Activated CD8-positive, alpha-beta memory T cell treated with anti-CD3 and anti-CD28 coated beads, Interleukin-2, amount 50 U/mL, for 24 hours (primary cell): Measurements from ENCODE around the gene ARL4D.

Experiments
- DNase-seq: peaks from one replicate; pipeline ENCODE4 v3.0.0-alpha.2; 2020; ENCODE audit errors: extremely low read depth

Gene ARL4D

DNA sequence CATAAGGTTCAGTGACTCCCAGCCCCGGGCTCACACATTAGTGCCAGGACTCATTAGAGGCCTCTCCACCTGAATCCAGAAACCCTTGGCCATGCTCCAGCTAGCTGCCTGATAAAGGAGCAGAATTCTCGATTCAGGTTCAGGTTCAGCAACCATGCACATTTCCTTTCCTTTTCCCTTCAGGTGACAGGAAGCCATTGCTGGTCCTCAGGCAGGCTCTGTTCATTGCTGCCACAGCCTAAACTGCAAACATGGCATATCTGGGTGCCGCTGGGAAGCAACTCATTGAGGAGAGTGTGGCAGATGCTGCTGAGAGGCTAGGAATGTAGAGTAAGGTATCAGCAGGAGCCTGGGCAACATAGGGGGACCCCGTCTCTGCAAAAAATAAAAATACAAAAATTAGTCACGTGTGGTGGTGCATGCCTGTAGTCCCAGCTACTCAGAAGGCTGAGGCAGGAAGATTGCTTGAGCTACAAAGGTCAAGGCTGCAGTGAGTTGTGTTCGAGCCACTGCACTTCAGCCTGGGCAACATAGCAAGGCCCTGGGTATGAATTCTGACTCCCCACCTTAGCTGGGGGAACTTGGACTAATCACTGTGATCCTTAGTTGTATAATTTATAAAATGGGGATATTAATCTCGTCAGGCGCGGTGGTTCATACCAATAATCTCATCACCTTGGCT lies 28.7 kb downstream of the ARL4D start:
- DNase-seq: no peak

DNA sequence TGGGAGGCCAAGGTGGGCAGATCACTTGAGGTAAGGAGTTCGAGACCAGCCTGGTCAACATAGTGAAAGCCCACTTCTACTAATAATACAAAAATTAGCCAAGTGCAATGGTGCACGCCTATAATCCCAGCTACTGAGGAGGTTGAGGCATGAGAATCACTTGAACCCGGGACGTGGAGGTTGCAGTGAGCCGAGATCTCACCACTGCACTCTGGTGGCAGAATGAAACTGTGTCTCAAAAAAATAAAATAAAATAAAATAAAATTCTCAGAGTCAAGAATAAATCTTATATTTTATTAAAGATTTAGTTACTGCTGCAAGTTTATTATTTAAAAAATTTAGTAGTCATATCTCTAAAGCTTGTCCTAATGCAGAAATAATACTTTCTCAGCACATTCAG lies 29.7 kb downstream of the ARL4D start:
- DNase-seq: no peak

DNA sequence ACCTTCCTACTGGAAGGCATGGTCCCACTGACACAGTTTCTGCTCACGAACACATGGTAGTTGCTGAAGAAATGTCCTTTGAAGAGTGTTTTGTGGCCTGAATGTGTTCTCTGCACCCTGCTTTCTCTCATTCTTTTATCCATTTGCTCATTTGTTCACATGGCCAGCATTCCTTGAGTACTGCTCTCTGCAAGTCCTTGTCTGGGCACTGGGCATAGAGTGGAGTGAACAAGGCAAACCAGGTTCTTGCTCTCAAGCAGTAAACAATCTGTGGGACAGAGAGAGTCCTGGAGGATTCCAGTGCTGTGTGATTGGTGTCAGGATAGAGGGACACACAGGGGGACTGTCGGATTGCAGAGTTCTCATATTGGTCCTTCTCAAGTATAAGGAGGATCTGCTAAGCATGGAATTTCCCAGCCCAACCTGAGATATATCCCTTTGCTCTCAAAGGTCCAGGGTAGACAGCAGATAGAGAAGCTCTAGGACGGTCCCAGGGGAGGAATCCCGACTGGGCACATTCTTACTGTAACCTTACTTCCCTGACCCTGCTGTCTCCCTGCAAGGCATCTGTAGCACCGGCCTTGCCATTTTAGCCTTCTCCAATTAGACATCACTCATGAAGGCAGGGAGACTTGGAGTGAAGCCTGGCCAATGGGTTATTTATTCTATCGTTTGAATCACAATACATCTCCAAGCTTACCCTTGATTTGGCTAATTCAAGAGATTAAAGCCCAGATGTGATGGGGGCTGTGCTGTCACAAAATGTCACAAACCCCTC lies 32.3 kb downstream of the ARL4D start:
- no peak for DNase-seq

DNA sequence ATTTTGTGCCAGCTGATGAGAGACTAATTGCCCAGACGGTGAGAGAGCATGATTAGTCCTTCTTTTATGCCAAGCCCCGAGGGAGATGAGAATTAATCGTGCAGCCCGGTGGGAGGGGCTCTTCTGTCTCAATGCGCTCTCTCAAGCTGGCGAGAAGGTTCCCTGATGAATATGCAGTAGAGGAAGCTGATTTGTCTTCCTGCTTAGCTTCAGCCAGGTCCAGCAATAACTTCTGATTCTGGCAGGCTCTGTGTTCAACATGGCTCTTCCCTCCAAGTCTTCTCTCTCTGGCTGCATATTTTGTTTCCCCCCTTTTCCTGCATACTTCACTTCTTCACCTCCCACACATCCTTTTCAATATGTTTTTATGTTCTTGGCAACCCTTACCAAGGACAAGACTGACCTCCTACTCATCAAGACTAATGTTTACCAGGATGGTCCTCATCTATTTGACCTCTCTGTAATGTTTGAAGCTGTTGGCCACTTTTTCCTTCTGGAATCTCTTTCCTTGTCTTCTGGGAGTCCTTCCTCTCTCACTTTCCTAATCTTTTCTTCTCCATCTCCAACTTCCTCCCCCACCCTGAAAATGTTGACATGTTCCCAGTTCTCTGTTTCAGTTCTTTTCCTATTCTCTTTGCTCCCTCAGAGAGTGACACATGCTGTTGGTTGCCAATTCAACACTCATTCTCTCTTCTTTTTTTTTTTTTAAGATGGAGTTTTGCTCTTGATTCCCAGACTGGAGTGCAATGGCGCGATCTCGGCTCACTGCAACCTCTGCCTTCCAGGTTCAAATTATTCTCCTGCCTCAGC lies 33.1 kb downstream of the ARL4D start:
- no peak for DNase-seq

DNA sequence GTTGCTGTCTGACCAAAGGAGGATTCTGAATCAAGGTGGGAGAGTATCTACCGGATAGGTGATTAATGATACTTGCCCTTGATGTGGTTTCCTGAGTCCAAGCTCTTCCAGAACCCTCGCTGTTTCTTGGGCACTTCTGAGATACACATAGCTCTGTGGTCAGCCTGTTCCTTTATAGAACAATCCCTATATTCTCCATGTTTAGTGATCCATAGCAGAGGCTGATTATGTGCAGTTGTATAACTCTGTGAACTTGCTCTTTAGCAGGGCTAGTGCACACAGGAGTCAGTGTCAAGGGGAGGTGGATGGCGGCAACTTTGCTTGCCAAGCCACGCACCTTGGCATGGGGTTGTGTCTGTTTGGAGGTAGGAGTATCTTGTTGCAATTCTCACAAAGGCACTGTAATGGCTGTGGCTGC lies 36.1 kb downstream of the ARL4D start:
- no peak for DNase-seq

DNA sequence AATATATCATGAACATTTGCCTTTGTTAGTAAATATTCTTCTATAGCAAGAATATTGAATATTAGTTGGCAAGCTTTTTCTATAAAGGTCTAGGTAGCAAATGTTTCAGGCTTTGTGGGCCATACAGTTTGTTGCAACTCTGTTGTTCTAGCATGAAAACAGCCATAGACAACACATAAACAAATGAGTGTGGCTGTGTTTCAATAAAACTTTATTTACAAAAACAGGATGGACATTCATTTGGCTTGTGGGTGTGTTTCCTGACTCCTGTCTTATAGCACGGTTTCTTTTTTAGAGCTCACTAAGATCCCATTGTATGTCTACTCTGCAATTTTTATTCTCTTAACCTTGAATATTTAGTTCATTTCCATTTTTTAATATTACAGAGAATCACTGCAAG lies 39.0 kb downstream of the ARL4D start:
- DNase-seq: no peak

DNA sequence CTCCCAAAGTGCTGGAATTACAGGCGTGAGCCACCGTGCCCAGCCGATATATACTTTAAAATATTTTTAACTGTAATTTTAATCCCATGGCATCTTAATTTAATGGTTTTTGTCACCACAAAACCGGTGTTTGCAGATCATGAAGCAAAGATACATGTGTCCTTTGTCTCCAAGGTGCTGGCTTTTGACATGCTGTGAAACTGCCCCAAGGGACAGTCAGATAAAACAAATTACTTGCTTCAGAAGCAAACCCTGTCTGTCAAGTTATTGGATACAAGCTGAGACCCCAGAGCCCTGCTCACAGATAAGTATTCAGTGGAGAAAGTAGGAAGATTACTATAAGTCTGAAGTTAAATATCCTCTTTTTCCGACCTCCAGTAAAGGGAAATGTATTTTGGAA lies 39.8 kb downstream of the ARL4D start:
- DNase-seq: no peak

DNA sequence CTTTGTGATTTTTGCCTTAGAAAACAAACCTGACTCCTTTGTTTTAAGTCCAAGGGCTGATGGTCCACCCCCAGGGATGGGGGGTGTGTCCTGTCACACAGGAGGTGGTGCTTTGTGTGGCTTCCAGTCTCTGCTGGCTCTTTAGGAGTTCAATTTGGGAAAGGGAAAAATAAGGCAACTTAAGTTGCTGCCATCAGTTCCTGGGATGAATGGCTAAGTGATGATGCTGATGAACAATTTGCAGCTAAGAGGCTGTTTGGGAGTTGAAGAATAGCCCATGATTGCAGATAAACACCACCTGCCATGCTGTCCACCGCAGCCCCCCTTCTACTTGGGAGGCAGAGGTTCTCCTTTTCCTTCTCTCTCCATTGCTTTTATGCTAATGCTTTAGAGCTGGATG lies 40.2 kb downstream of the ARL4D start:
- no peak for DNase-seq

DNA sequence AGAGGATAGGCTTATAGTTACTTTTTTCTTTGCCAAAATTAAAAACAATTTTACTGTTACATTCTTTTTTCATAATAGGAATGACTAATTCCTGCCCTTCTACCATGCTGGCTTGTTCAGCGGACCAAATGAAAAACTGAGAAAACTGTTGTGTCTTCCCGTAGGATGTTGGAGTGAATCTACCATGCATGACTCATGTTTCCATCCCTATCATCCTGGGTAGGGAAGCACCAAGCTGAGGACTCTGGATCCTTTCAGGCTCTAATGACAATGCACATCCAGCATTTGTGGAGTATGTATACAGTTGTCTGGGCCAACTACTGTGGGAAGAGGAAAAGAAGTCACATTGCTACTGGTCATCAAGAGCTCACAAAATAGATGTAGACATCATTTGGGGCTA lies 43.9 kb downstream of the ARL4D start:
- no peak for DNase-seq

DNA sequence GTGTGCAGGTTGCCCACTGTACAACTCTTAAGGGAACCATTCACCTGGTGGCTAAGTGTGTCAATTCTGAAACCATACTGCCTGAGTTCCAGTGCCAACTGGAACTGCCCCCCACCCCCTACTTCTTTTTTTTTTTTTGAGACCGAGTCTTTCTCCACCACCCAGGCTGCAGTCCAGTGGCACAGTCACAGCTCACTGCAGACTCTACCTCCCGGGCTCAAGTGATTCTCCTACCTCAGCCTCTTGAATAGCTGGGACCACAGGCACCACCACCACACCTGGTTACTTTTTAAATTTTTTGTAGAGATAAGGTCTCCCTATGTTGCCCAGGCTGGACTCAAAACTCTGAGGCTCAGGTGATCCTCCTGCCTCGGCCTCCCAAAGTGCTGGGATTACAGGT lies 44.6 kb downstream of the ARL4D start:
- DNase-seq: no peak

DNA sequence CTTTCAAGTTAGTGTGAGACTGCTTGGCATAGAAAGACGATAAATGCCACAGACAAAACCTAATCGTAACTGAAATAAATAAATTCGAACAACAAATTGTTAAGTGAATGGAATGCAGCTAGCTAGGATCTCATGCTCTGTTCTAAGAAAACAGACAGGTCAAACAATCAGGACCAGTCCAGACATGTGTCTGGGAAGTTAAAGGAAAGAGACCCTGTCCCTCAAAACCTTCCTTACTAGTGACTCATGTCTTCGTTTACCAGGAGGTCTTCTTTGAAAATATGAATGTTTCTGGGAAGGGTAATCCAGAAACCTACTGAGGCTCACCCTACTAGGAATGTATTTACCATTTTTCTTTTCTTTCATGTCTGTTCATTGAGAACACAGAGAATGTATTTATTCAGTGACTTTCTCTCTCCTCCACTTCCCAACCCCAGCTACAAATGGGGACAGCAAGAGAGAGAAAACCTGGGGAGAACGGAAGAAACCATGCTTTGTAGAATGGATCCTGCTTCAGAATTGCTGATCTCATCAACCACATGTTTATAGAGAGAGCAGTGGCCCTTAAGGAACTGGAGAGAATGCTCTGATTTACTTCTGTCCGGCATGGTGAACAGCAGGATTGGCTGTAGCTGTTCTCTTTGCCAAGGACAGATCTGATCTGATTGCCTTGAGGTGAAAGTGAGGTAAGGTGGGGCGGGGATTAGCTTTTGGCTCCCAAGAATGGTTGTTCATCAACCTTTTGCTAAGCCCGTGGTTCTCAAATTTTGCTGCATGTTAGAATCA lies 45.6 kb downstream of the ARL4D start:
- DNase-seq: no peak

DNA sequence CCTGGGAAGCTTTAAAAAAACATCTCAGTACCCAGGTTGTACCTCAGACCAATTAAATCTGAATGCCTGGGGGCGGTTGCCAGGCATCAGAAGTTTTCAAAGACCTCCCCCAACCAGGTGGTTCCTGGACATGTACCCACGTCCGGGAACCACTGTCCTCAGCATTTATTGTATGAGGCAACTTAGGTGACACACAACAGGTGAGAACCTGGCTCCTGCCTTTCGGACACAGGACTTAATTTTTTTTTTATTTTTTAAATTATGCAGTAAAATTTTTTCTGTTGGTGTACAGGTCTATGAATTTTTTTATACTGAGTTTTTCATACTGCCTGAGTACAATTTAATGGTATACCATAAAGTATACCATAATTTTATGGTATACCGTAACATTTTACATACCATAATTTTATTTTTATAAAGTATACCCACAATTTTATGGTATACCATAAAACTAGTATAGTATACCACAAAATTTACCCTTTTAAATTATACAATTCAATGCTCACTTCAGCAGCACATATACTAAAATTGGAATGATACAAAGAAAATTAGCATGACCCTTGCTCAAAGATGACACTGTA lies 46.3 kb downstream of the ARL4D start:
- DNase-seq: no peak

DNA sequence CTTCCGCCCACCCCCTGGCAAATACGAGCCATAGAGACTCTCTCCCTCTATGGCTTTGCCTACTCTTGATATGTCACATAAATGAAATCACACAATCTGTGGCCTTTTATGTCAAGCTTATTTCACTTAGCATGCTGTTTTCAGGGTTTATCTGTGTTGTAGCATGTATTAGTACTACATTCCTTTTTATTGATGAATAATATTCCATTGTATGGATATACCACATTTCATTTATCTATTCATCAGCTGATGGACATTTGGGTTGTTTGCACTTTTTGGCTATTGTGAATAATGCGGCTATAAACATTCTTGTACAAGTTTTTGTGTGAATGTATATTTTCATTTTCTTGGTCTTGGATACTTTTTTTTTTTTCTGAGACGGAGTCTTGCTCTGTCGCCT lies 48.0 kb downstream of the ARL4D start:
- DNase-seq: no peak

DNA sequence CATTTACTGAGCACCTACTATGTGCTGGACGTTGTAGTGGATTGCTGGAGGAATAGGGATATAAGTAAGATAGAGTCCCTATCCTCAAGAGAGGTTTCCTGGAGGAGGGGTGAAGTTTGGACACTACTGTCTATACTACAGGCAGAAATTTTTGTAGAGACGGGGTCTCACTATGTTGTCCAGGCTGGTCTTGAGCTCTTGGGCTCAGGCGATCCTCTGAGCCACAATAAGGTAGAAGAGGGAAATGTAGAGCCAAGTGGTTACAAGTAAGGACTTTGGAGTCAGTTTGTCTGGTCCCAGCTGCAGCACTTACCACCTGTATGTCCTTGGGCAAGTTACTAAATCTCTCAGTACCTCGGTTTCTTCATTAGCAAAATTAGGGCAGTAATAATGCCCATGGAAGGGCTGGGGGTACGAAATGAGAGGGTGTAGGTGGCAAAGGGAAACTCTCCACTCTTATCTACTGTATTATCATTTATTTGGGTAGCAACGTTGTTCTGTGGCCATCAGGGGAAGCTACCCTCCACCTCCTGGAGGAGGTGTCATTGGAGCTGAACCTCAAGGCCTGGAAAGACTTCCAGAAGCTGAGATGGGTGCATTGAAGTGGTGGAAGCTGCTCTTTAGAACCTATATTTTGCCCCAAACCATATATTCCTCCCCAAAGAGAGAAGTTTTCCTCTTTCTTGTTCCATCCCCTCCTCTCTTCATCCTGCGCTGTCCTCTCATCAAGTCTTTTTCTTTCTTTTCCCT lies 50.1 kb downstream of the ARL4D start:
- DNase-seq: no peak

DNA sequence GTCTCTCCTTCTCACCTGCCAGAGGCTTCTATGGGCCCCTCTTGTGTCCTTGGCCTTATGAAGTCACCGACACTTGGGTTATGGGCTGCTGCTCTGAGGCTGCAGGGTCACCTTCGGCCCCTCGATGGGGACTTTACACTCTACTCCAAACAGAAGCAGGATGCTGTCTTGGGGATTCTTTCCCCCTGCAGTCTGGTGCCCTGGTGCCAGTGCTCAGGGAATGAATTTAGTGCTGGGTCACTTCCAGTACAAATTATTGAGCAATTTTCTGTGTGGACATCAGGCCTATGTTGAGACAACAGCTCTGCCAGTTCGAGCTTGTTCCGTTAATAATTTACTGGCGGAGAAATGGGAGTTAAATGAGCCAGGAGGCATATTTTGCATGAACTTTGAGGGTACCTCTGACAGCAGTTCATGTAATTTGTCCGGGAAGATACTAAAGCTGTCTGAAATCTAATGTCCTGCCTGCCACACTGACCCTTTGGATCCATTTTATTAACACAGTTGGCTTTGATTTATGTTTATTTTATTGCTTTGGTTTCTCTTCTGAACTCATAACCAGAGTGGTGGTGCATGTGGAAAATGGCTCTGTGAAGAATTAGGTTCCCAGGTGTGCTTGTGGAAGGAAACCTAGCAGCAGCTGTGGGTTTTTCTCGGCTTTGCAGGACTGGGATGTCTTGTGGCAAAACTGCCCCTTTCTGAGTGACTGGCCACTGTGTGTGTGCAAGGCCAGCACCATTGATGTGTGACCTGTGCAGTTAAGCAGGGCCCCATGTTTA lies 50.9 kb downstream of the ARL4D start:
- no peak for DNase-seq
